Measurements from ENCODE around the gene AAK1.

DNA sequence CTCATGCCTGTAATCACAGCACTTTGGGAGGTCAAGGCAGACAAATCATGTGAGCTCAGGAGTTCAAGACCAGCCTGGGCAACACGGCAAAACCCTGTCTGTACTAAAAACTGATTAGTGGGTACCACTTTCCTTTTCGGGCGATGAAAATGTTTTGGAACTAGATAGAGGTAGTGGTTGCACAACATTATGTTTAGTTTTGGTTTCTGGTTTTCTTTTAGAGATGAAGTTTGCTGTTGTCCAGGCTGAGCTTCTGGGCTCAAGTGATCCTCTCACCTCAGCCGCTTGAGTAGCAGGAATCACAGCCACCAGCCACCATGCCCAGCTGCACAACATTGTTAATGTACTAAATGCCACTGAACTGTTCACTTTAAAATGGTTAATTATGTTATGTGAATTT lies 27.6 kb downstream of the AAK1 start:
- TF ChIP-seq, protein P1, sequence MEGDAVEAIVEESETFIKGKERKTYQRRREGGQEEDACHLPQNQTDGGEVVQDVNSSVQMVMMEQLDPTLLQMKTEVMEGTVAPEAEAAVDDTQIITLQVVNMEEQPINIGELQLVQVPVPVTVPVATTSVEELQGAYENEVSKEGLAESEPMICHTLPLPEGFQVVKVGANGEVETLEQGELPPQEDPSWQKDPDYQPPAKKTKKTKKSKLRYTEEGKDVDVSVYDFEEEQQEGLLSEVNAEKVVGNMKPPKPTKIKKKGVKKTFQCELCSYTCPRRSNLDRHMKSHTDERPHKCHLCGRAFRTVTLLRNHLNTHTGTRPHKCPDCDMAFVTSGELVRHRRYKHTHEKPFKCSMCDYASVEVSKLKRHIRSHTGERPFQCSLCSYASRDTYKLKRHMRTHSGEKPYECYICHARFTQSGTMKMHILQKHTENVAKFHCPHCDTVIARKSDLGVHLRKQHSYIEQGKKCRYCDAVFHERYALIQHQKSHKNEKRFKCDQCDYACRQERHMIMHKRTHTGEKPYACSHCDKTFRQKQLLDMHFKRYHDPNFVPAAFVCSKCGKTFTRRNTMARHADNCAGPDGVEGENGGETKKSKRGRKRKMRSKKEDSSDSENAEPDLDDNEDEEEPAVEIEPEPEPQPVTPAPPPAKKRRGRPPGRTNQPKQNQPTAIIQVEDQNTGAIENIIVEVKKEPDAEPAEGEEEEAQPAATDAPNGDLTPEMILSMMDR (conservative IDR thresholded peaks at IDR 0.05 in 1 of 2, IDR thresholded peaks at IDR 0.05 in 1 of 2; ENCODE audit: extremely low read depth in 1 of 2, insufficient read depth in 1 of 2, low read depth in 1 of 2, low read length in 2 of 2): no peak
- no peak for TF ChIP-seq EZH2 (IDR thresholded peaks at IDR 0.05; ENCODE audit: borderline replicate concordance, low read length)
